DMS114 treated with DMSO at 0.1 percent for 48 hours (cell line): Measurements from ENCODE around the gene SENP7.
"Not testable (repeated sequence)": the region's sequence is repeated elsewhere in the genome, so short reads cannot be mapped to it uniquely, and the experiment has no call there.

Experiments used
- DNase-seq: peaks from one replicate; lab custom pipeline; 2025; ENCODE audit not compliant: unreplicated experiment; lab: John Stamatoyannopoulos, UW

The SENP7 gene, protein sequence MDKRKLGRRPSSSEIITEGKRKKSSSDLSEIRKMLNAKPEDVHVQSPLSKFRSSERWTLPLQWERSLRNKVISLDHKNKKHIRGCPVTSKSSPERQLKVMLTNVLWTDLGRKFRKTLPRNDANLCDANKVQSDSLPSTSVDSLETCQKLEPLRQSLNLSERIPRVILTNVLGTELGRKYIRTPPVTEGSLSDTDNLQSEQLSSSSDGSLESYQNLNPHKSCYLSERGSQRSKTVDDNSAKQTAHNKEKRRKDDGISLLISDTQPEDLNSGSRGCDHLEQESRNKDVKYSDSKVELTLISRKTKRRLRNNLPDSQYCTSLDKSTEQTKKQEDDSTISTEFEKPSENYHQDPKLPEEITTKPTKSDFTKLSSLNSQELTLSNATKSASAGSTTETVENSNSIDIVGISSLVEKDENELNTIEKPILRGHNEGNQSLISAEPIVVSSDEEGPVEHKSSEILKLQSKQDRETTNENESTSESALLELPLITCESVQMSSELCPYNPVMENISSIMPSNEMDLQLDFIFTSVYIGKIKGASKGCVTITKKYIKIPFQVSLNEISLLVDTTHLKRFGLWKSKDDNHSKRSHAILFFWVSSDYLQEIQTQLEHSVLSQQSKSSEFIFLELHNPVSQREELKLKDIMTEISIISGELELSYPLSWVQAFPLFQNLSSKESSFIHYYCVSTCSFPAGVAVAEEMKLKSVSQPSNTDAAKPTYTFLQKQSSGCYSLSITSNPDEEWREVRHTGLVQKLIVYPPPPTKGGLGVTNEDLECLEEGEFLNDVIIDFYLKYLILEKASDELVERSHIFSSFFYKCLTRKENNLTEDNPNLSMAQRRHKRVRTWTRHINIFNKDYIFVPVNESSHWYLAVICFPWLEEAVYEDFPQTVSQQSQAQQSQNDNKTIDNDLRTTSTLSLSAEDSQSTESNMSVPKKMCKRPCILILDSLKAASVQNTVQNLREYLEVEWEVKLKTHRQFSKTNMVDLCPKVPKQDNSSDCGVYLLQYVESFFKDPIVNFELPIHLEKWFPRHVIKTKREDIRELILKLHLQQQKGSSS

DNA sequence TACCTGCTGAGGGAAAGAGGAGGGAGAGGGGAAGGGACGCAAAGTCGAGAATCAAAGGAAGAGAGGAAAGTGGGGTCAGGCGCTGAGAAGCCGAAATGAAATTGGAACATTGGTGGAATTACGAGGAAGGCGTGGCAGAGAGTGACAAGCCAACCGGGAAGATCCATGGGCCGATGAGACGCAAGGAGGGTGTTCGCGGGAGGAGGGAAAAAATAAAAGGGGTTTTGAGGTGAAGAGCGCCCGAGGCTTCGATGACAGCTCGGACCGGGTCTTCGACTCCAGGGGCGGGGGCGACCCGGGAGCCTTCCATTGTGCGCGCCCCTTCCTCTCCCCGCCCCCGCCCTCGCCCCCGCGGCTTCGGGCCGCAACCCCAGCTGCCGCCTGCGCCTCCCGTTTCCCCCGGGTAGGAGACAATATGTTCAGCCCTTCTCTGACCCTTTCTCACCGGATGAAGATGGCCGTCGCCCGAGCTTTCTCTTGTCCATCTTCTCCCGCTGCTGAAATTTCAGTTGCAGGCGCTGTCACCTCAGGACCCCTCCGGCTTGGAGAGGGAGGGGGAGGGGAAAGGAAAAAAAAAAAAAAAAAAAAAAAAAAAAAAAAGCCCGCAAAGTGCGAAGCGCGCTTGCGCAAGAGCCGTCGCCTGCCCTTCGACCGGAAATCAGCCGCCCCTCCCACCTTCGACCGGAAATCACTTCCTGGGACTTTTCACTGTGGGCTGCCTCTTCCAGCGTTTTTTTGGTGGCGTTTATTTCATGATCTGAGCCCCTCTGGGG lies at the start of gene SENP7:
Gene SENP7 (minus strand): TSS at position 567 of the 773 bp plus-strand sequence. CDS start 82 bp downstream, at position 485.
- DNase-seq = peak; percentile 85

DNA sequence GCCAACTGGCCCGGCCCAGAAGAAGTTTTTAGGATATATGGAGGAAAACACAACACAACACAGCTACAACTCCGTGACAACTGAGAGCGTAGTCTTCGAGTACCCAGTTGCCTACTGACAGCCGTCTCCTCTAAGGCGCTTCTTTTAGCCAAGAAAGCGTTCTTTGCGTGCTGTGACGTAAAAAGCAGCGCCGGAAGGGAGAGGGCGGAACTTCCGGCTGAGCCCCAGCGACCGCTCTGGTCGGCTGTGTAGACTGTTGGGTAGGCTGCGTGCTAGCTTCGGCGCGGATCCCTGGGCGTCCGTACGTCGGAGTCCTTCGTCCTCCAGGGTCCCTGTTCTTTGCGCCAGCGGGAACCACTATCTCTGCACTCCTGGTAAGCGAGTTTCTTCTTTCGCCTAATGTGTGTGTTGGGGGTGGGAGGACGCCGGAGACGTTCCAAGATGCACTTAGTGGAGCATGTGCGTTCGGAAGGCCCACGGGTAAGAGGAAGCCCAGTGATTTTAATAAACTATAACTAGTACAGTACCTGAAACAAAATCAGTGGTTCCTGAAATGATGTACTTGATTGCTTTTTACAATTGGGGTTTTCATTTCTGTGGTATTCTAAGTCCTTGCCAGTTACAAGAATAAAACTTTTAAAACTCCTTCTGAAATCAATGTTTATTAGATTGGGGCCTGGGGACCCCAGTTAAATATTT lies 48.8 kb upstream of the SENP7 start, which contains the start of gene TRMT10C:
Gene TRMT10C (plus strand): TSS at position 239 of the 699 bp plus-strand sequence. CDS start 2,914 bp downstream, outside the sequence.
- peak; percentile 84 for DNase-seq

DNA sequence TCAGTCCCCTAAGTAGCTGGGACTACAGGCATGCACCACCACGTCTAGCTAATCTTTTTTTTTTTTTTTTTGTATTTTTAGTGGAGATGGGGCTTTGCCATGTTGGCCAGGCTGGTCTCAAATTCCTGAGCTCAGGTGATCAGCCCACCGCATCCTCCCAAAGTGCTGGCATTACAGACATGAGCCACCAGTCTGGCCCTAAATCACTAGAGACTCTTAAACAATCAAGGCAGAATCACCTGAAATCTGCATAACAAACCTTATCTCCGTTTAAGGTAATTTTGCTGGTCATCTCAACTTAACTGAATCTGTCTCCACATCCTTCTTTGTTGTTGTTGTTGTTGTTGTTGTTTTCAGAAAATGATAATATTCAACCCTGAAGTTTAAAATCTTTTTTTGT lies 43.1 kb upstream of the SENP7 start:
- no peak for DNase-seq

DNA sequence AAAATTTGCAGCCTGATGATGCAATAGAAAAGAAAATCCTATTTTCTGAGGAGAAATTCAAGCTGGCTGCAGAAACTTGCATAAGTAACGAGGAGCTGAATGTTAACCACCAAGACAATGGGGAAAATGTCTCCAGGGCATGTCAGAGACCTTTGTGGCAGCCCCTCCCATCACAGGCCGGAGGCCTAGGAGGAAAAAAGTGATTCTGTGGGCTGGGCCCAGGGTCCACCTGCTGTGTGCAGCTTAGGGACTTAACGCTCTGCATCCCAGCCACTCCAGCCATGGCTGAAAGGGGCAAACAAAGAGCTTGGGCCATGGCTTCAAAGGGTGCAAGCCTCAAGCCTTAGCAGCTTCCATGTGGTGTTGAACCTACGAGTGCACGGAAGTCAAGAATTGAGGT lies 40.4 kb upstream of the SENP7 start:
- not testable (repeated sequence) for DNase-seq

DNA sequence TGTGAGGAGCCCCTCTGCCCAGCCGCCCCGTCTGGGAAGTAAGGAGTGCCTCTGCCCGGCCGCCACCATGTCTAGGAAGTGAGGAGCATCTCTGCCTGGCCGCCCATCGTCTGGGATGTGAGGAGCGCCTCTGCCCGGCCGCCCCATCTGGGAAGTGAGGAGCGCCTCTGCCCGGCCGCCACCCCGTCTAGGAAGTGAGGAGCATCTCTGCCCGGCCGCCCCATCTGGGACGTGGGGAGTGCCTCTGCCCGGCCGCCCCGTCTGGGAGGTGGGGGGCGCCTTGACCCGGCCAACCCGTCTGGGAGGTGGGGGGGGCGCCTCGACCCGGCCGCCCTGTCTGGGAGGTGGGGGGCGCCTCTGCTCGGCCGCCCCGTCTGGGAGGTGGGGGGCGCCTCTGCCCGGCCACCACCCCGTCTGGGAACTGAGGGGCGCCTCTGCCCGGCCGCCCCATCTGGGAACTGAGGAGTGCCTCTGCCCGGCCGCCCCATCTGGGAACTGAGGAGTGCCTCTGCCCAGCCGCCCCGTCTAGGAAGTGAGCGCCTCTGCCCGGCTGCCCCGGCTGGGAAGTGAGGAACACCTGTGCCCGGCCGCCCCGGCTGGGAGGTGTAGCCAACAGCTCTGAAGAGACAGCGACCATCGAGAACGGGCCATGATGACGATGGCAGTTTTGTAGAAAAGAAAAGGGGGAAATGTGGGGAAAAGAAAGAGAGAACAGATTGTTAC lies 38.5 kb upstream of the SENP7 start:
- not testable (repeated sequence) for DNase-seq

DNA sequence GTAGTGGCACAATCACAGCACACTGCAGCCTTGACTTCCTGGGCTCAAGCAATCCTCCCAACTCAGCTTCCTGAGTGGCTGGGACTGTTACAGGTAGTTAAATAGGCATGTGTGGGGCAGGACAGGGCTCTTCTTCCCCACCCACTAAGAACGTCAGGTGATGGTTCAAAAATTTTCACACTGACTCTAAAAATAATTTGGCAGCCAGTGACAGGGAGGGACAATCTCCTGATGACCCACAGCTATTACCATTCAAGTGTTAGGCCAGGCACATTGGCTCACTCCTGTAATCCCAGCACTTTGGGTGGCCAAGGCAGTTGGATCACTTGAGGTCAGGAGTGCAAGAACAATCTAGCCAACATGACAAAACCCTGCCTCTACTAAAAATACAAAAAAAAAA lies 36.5 kb upstream of the SENP7 start:
- no peak for DNase-seq

DNA sequence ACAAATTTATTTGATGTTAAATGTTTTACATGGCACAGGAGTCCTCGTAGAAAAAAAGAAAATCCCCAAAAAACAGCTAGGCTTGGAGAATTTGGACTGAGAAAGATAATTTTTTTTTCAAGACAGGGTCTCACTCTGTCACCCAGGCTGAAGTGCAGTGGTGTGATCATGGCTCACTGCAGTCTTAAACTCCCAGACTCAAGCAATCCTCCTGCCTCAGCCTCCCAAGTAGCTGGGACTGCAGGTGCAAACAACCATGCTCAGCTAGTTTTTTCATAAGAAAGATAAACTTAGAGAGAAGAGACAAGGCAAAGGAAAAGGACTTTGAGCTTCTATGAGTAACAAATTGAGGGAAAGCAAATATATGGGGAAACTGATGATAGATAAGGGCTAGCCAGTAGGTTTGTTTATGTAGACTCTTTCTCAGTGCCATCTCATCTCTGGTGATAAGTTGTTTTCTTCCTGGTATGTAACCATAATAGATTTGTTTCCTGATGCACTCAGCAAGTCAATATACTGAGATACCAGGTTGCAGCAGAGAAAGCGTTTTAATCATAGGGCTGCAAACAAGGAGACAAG lies 35.6 kb upstream of the SENP7 start:
- DNase-seq = no peak

DNA sequence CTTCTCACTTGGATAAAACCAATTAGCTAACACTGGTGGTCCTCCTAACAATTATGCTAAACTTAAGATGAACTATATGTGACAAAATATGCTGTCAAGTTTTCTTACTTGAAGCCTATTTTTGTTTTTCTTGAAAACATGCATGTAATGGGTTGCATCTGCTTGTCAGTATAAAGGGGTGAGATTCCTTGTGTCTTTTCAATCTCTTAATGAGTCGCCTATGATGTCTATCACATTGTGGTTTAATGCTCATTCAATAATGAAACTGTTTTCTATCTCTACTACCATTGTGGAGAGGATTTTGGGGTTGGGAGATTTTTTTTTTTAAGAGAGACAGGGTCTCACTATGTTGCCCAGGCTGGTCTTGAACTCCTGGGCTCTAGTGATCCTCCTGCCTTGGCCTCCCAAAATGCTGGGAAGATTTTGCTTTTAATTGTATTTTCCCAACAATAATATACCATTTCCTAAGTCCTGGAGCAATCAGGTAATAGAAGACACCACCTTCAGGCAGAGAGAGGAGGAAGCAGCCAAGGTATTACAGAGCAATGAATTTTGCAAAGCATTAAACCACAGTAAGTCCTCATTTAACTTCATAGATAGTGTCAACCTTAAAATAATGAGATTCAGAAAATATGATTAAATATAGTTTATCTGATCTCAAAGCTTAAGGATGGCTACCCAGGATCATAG lies 31.3 kb upstream of the SENP7 start:
- no peak for DNase-seq

DNA sequence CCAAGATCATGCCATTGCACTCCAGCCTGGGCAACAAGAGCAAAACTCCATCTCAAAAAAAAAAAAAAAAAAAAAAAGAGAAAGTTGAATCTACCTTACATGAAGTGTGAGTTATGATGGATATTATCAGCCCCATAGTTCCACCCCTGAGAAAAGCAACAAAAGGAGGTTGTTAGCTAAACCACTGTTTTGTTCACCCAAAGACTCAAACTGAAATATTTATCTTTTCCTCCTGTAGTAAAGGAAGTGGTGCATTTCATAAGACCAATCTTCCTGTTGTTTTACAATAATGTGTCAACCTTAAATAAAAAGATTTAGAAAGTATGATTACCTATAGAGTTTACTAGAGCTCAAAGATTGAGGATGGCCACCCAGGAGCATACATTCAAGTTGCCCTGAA lies 29.9 kb upstream of the SENP7 start:
- DNase-seq = no peak

DNA sequence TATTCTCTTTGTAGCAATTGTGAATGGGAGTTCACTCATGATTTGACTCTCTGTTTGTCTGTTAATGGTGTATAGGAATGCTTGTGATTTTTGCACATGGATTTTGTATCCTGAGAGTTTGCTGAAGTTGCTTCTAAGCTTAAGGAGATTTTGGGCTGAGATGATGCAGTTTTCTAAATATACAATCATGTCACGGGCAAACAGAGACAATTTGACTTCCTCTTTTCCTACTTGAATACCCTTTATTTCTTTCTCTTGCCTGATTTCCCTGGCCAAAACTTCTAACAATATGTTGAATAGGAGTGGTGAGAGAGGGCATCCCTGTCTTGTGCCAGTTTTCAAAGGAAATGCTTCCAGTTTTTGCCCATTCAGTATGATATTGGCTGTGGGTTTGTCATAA lies 23.9 kb upstream of the SENP7 start:
- DNase-seq = not testable (repeated sequence)

DNA sequence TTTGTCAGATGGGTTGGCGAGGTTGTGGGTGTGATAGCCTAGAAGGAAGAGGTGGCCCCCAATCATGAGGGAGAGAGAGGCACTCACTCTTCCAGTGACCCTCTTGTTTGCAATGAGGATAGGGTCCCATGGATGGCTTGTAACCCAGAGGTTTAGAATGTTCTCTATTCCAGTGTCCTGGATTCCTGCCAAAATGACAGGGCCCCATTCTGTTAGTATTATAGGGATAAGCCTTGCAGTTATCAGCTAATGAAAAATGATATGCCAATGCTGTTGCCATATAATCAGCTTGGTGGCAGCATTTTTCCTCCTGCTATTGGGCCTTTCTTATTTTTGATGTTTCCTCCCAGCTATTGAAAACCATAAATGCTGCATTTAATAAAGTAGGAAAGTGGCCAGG lies 23.3 kb upstream of the SENP7 start:
- DNase-seq = no peak

DNA sequence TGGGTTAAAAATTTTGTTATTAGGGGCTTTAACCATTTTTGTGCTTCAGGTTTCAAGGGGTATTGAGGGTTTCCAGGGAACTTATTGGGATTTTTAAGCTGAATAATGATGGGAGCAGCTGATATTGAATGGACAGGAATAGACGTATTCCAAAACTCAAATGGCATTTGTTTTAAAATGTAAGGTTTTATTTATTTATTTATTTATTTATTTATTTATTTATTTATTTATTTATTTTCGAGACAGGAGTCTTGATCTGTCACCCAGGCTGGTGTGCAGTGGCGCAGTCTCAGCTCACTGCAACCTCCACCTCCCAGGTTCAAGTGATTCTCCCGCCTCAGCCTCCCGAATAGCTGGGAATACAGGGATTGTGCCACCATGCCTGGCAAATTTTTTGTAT lies 22.2 kb upstream of the SENP7 start:
- DNase-seq = no peak

DNA sequence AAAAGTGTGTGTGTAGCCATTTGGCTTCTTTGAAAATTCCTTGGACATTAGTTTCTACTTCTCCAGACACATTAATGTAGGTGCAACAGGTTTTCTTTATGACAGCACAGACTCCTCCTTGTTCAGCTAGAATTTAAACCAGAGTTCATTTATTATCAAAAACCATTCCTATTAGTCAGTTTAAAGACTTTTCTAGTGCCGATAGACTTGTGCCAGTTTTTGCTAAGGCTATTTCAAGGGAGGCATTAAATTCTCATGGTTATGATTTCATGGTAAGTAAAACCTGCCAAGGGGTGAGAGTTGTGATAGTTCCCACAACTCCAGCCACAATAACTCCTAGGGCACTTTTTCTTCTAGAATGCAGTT lies 20.6 kb upstream of the SENP7 start:
- DNase-seq = no peak

DNA sequence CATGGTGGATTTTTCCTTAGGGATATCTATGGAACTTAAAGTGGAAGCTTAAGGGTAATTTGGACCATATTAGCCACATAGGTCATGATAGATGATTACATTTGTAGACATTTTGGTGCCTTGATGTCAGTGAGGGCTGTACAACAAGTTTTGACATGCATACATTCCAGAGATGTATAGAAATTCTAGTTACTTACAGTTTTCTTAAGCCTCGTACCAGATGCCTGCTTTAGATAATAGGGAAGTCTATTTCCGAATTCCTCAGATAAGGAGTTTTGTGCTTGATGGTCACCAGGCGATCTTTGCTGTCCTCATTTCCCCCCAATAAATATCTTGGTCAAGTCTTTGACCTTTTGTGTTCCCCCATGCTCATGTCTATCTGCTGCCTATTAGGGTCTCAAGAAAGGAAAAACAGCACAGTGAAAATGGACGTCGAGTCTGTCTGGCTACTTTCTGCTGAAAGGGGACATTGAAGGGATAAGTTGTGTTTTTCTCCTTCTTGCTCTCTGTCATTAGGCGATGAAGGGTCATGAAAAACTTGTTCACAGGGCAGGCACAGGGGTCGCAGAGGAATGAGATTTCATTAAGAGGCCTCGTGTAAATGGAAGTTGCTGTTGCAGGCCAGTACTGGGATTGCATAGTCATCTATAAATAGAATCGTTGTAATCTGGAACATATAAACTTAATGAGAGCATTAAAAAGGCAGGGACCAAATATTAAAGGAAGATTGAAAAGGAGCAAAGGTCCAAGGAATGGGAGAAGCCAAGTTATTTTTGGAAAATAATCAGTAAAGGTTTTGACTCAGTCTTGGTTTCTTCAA lies 20.0 kb upstream of the SENP7 start:
- DNase-seq = no peak

DNA sequence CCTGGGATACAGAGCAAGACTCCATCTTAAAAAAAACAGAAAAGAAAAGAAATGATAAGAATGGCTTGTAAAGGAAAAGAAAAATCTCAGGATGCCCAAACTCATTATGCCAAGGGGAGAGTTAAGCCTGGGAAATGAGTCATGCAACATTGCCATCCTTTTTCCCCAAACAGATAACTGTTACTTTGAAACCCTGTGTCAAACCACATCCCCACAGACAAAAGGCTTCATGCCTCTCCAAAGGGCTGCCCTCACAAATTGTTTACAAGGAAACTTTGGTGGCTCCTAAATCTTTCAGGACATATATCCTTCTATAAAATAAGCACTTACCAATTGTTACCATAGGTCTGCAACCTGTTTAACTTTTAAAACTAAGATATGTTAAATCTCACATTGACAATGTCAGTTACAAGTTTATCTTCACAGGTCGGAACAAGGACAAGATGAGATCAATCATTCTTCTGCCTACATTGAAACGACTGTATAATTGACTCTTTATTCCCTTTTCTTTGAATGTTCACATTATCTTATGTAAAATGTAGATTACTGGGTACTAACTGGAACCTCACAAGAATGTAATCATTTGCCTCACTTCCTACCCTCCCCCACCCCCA lies 18.6 kb upstream of the SENP7 start:
- DNase-seq = no peak

DNA sequence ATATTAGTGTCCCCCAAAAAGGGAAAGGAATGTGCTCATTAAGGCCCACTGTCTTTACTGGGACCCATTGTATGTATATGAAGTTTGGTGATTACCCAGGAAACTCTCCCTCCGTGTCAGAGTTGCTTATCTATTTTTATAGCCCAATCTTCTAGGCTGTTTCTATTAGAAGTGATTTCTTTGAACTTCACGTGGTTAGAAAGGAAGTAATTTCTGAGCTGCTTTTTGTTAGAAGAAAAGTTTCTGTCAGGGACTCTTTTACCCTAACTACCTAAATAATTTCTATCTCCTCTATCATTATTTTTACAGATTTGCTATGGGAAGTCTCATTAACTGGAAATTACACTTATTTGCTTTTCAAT lies 17.7 kb upstream of the SENP7 start:
- no peak for DNase-seq
